Loucy (cell line): Measurements from ENCODE around the gene KLF6.

Source experiments
- H2AFZ ChIP-seq: fragments of 200-600 bp; sonication (generic); 2 replicates; pipeline ENCODE4 v1.6.0; 2016; ENCODE audit warnings: antibody characterized with exemption, mild to moderate bottlenecking, low read length, moderate library complexity
- H3F3A ChIP-seq: fragments of 200-600 bp; 2 replicates; pipeline ENCODE4 v1.6.0; 2016; ENCODE audit warnings: antibody characterized with exemption, low read depth, mild to moderate bottlenecking
- H3K27me3 ChIP-seq: fragments of 200-600 bp; sonication (generic); 2 replicates; pipeline ENCODE4 v1.6.1; 2014; ENCODE audit warnings: low read length, mild to moderate bottlenecking; ENCODE audit not compliant: insufficient read depth, poor library complexity, severe bottlenecking
- H3K36me3 ChIP-seq: fragments of 200-600 bp; sonication (generic); 2 replicates; pipeline ENCODE4 v1.6.1; 2016; ENCODE audit warnings: low read length; ENCODE audit not compliant: insufficient read depth
- H3K4me1 ChIP-seq: fragments of 200-600 bp; sonication (generic); 2 replicates; pipeline ENCODE4 v1.5.1; 2014; ENCODE audit warnings: low read length, mild to moderate bottlenecking; ENCODE audit not compliant: insufficient read depth, poor library complexity, severe bottlenecking
- H3K4me2 ChIP-seq: fragments of 200-600 bp; sonication (generic); 2 replicates; pipeline ENCODE4 v1.6.0; 2014; ENCODE audit warnings: antibody characterized with exemption, low read length, low read depth, mild to moderate bottlenecking; ENCODE audit not compliant: poor library complexity, severe bottlenecking
- H3K4me3 ChIP-seq: fragments of 200-600 bp; sonication (generic); 2 replicates; pipeline ENCODE4 v1.5.1; 2014; ENCODE audit warnings: low read length, mild to moderate bottlenecking, mixed read lengths; ENCODE audit not compliant: poor library complexity, severe bottlenecking
- H3K79me2 ChIP-seq: fragments of 200-600 bp; sonication (generic); 2 replicates; pipeline ENCODE4 v1.6.1; 2014; ENCODE audit warnings: low read length; ENCODE audit not compliant: insufficient read depth
- H3K9ac ChIP-seq: fragments of 200-600 bp; sonication (generic); 2 replicates; pipeline ENCODE4 v1.6.0; 2014; ENCODE audit warnings: mild to moderate bottlenecking, low read depth, low read length, moderate library complexity; ENCODE audit not compliant: poor library complexity, severe bottlenecking
- H3K9me2 ChIP-seq: fragments of 200-600 bp; sonication (generic); replicated peaks from 2 replicates; pipeline ENCODE4 v1.6.1; 2016; ENCODE audit warnings: low read depth, low read length, mixed read lengths
- H3K9me3 ChIP-seq: fragments of 200-600 bp; sonication (generic); 2 replicates; pipeline ENCODE4 v1.6.1; 2014; ENCODE audit warnings: mild to moderate bottlenecking, antibody characterized with exemption, low read length, low read depth; ENCODE audit not compliant: insufficient read depth
- H4K20me1 ChIP-seq: fragments of 200-600 bp; sonication (generic); 2 replicates; pipeline ENCODE4 v1.6.0; 2014; ENCODE audit warnings: antibody characterized with exemption, low read length, mild to moderate bottlenecking; ENCODE audit not compliant: insufficient read depth, poor library complexity, severe bottlenecking
- CTCF ChIP-seq: fragments of 200-600 bp; sonication (generic); conservative IDR thresholded peaks from 2 replicates; pipeline ENCODE4 v1.5.1; 2014; ENCODE audit warnings: mild to moderate bottlenecking, antibody characterized with exemption, low read length
- EZH2phosphoT487 ChIP-seq: fragments of 200-600 bp; IDR thresholded peaks from 2 replicates; pipeline ENCODE4 v1.6.1; 2018; ENCODE audit warnings: antibody characterized with exemption, mild to moderate bottlenecking, moderate library complexity, borderline replicate concordance

The KLF6 gene

GRCh38 chr10:3822541-3823330, 37.7 kb upstream of the KLF6 start:
- Histone ChIP-seq H3K9me2 (no peaks in the 10 kb centered on the region), H3K9me3 (no peaks in the 10 kb centered on the region), H3K4me1 (no peaks in the 10 kb centered on the region), H3K9ac (no peak overlapping the region), H3K4me2 (no peak overlapping the region), H2AFZ (no peak overlapping the region), H3K27me3 (no peaks in the 10 kb centered on the region), H3K79me2 (no peaks in the 10 kb centered on the region), H4K20me1 (no peaks in the 10 kb centered on the region), H3F3A (no peaks in the 10 kb centered on the region), H3K4me3 (no peak overlapping the region), H3K36me3 (no peaks in the 10 kb centered on the region)
- TF ChIP-seq CTCF, result no peak

- no peaks in the 10 kb centered on the region for H3K4me1 ChIP-seq
- H3K4me3 ChIP-seq, result no peak overlapping the region
- no peaks in the 10 kb centered on the region for H3K9me2 ChIP-seq
- H3K79me2 ChIP-seq, result no peaks in the 10 kb centered on the region
- TF ChIP-seq CTCF (no peak), EZH2phosphoT487 (no peak)
- H3K36me3 ChIP-seq, result no peaks in the 10 kb centered on the region
- H3K27me3 ChIP-seq, result no peaks in the 10 kb centered on the region
- H3K4me2 ChIP-seq, result no peak overlapping the region
- H3K9me3 ChIP-seq, result no peaks in the 10 kb centered on the region
- no peaks in the 10 kb centered on the region for H3F3A ChIP-seq
- H3K9ac ChIP-seq, result no peak overlapping the region
- no peak overlapping the region for H2AFZ ChIP-seq
- H4K20me1 ChIP-seq, result no peaks in the 10 kb centered on the region
Observed at GRCh38 chr10:3820255-3820654, 35.2 kb upstream of the KLF6 start.

GRCh38 chr10:3816995-3817394, 32.0 kb upstream of the KLF6 start:
- H3K9ac ChIP-seq, result no peak overlapping the region
- H3K27me3 ChIP-seq, result no peaks in the 10 kb centered on the region
- H3K4me2 ChIP-seq, result no peak overlapping the region
- no peak for TF ChIP-seq CTCF
- TF ChIP-seq EZH2phosphoT487, result no peak
- no peaks in the 10 kb centered on the region for H3K9me2 ChIP-seq
- H3K4me1 ChIP-seq, result no peaks in the 10 kb centered on the region
- no peaks in the 10 kb centered on the region for H3K79me2 ChIP-seq
- no peaks in the 10 kb centered on the region for H4K20me1 ChIP-seq
- H2AFZ ChIP-seq, result no peak overlapping the region
- H3K4me3 ChIP-seq, result no peak overlapping the region
- no peaks in the 10 kb centered on the region for H3K36me3 ChIP-seq
- no peaks in the 10 kb centered on the region for H3K9me3 ChIP-seq
- H3F3A ChIP-seq, result no peaks in the 10 kb centered on the region
